GM12801 (cell line): ENCODE results near the gene TBL1XR1.

Source experiments
- TF ChIP-seq, protein P1 (sequence below): IDR thresholded peaks from one replicate; pipeline ENCODE4 v1.5.1; 2011; ENCODE audit warnings: control low read depth; ENCODE audit not compliant: insufficient read length; ENCODE audit errors: extremely low read depth

The TBL1XR1 gene

DNA sequence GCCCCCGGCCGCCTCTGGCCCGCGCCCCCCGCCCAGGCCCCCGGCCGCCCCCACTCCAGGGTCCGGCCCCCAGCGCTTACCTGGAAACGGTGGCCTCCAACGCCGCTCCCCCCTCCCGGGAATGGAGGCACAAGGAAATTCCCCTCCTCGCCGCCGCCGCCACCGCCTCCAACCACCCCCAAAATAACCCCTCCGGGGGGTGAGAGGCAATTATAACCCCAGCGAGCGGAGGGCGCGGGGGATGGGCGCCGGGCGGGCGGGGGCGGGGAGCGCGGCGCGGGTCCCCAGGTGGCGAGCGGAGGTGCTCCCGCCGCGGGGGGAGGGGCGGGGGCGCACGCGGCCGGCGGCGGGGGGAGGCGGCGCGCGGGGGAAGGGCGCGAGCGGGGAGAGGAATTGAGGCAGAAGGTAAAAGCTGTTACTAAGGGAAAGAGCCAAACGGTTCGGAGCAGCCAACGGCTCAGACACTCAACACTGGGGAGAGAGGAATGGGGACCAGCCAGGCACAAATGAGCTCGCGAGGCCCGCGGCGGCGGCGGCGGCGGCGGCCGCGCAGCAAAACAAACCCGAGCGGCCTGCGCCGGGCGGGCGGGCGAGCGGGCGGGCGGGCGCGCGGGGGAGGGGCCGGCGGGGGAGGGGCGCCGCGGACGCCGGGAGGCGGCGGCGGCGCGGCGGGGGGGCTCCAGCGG is at the start of gene TBL1XR1:
Gene TBL1XR1 (minus strand): TSS at position 442 of the 686 bp plus-strand sequence. CDS start 132,505 bp downstream, outside the sequence.
- TF ChIP-seq, protein P1, sequence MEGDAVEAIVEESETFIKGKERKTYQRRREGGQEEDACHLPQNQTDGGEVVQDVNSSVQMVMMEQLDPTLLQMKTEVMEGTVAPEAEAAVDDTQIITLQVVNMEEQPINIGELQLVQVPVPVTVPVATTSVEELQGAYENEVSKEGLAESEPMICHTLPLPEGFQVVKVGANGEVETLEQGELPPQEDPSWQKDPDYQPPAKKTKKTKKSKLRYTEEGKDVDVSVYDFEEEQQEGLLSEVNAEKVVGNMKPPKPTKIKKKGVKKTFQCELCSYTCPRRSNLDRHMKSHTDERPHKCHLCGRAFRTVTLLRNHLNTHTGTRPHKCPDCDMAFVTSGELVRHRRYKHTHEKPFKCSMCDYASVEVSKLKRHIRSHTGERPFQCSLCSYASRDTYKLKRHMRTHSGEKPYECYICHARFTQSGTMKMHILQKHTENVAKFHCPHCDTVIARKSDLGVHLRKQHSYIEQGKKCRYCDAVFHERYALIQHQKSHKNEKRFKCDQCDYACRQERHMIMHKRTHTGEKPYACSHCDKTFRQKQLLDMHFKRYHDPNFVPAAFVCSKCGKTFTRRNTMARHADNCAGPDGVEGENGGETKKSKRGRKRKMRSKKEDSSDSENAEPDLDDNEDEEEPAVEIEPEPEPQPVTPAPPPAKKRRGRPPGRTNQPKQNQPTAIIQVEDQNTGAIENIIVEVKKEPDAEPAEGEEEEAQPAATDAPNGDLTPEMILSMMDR: no peak

DNA sequence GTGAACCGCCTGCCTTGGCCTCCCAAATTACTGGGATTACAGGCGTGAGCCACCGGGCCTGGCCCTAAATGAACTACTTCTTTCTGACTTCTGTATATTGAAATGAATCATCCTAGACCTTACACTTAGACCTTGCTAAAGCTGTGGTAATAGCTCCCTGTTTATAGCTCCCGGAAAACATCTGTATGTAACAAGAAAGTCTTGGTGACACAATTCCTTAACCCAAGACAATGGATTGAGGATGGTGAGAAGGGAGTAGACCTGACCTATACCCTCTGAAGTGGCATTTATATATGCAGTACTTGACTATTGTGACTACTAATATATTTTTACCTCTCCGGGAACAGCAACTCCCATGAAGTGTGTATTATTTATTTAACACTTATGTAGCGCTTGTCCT is 48.0 kb upstream of the TBL1XR1 start:
- TF ChIP-seq, protein P1: no peak

DNA sequence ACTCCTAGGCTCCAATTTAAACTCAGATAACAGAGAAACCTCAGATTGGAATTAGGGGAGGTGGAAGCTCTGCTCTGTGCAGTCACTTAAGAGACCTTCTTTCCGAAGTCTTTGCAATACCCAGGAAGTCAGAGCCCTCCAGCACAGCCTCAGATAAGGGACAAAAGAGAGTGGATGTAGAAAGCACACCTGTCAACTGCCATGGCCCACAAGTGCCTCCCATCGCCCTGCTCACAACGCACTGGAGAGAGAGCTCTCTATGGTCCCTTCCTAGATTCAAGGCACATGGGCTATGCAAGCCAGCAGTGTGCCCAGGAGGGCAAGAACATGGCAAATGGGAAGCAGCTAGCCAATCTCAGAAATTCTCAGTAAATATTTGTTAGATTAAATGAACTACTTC is 47.3 kb upstream of the TBL1XR1 start:
- TF ChIP-seq, protein P1: no peak

DNA sequence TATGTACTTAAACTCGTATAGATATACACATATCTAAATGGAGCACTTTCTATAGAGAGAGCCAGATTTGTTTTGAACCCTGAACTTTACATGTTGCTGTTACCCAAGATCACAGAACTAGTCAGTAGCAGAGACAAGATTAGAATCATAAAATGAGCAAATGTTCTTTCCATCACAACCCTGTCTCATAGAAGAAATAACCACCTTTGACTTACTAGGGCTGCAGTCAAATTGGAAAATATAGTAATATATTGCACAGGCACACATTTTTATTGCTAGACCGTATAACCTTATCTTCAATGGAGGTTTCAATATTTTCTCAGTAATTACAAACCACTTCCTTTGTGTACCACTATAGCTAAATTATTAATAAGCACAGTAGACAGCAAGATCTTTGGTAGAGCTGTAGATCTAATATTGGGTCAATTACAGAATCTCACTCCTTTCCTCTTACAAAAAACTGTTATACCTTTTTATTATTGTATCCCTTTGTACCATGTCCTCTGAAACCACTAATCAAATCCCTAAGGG is 41.5 kb upstream of the TBL1XR1 start:
- TF ChIP-seq, protein P1: no peak

DNA sequence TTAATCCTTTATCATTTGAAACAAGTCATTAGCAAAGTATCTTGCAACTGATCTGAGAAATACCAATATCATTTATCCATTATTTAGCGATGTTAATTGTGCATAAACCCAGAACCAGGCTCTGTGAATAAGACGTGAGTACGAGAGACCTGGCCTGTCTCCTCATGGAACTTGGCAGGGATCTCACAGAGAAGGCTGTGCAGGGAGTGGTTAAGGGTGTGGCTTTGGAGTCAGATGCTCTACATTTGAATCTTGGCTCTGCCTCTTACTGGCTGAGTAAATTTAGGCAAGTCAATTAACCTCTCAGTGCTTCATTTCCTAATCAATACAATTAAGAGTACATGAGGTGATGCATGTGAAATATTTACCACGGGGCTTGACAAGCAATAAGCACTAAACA is 39.9 kb upstream of the TBL1XR1 start:
- TF ChIP-seq, protein P1: no peak

DNA sequence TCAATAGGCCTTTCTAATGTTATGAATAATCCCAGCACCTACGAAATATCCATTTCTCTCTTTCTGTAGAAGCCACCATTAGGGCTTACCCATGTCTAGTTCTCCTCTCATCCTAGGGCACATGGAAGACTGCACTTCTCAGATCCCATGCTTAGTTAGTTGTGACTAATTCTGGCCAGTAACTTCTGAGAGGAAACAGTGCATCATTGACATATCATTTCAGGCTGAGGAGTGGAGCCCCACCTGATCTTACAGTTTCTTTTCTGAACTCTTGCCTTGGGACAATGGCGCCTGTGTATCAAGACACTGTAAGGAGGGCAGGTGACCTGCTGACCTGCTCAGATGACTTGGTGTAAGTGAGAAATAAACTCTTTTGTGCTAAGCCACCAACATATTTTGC is 39.4 kb upstream of the TBL1XR1 start:
- TF ChIP-seq, protein P1: no peak

DNA sequence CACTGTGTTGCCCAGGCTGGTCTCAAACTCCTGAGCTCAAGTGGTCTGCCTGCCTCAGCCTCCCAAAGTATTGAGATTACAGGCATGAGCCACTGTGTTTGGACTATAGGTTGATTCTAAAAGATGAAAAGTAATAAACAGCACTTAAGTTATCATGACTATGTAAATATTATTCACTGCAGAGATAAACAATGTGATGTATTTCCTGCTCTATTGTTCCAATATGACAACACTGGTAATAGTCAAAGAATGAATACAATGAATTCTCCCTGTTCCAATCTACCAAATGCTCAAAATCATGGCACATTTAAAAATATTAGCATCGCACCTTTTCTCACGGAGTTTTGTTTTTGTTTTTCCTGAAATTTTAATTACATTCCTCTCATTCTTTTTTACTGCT is 36.8 kb upstream of the TBL1XR1 start:
- TF ChIP-seq, protein P1: no peak
